ENCODE results near the gene NEK7.

Gene NEK7

DNA sequence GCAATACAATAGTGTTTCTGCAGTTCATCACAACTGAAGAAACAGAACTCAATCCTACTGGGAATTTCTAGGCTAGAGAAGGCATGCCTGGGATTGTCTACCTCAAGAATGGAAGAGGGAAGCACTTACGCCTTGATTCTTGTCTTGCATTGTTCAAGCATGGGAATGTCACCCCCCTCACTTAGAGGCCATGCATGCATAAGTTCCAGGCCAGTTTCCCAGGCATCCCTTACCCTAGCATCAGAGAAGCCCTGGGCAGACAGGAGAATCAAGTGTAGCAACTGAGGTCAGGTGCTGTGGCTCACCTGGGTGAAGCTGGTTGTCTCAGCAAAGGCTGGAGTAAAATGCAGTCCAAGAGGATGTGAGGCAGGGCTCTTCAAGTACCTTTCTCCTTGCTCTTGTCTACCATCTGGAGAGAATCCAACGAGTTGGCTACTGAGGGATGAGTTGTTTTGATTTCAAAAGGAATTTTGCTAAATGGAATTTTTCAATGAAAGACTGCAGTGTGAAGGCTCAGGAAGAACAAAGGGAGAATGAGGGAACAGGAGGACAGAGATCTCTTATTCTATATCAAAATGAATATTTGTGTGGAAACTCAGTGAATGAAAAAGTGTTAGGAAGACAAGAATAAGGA lies 174.3 kb downstream of the NEK7 start:
- DNase-seq (ENCODE audit: extremely low read depth in 1 of 2, low read depth in 1 of 2) = no peak

DNA sequence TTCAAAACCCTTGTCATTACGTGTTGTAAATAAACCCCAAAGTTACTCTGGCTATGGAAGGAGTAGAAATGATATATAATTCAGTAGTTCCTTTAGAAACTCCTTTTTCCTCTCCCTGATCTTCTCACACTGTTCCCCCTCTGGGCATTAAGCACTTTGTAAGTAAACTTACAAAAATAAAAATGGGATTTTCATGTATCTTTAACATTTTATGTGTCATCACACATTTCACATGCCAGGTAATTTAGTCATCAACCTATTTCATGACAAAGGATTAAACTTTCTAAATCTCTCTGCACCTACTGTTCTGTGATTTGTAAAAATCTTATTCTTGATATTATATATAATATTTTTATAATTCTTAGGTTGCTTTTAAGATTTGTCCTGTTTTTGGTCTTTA lies 176.9 kb downstream of the NEK7 start:
- DNase-seq (ENCODE audit: extremely low read depth in 1 of 2, low read depth in 1 of 2) = no peak

DNA sequence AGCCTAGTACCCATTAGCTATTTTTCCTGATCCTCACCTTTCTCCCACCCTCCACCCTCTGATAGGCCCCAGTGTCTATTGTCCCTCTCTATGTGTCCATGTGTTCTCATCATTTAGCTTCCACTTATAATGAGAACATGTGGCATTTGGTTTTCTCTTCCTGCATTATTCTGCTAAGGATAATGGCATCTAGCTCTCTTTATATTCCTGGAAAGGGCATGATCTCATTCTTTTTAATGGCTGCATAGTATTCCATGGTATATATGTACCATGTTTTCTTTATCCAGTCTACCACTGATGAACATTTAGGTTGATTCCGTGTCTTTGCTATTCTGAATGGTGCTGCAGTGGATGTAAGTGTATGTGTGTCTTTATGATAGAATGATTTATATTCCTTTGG lies 178.9 kb downstream of the NEK7 start:
- no peak for DNase-seq (ENCODE audit: extremely low read depth in 1 of 2, low read depth in 1 of 2)

DNA sequence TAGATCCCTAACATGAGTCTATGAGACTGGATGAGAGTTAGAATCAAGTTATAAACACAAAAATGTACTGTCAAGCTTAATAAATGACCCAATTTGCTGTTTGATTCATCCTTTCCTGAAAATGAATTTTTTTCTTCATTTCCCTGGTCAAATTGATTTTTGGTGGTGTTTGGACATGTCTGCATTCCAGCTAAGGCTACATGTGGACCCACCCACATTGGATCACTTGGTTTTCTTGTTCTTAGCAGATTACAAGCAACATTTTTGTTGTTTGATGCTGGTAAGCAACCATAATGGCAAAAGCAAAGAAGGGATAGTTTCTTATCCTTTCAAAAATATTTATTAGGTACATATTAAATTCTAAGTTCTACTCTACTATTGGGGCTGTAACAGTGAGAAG lies 181.1 kb downstream of the NEK7 start:
- DNase-seq (ENCODE audit: extremely low read depth in 1 of 2, low read depth in 1 of 2) = no peak

DNA sequence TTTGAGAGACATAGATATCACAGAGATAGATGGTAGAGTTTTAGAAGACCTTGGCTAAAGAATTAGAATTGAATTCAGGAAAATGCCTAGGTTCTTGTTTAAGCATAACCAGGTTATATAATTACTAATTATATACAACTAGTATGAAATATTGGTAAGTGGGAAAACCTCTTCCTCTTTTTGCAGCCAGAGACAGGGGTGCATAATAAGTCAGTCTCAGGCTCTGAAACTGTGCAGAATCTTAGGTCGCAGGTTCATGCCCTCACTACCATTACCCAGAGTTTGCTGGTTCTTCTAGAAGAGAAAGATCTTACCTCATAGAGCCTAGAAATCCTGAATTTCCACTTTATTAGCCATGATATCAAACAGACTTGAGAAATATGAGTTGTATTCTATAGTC lies 183.3 kb downstream of the NEK7 start:
- DNase-seq (ENCODE audit: extremely low read depth in 1 of 2, low read depth in 1 of 2) = no peak

DNA sequence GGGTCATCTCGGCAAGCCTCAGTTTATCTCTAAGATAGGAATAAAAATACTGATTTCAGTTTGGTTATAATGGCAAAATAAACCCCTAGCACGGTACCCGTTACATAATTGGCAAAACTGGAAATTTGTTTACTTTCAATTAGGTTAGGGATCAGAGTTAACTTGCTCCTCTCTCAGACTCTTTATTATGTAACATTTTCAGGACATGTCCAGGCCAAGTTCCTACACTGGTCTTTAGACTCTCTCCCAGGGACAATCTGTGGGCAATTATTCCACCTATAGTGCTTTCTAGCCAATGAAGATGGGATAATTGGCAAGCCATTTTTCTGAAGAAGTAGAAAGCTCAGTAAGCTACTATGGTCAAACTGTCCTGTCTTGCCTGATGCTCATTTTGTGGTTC lies 189.4 kb downstream of the NEK7 start:
- no peak for DNase-seq (ENCODE audit: extremely low read depth in 1 of 2, low read depth in 1 of 2)

DNA sequence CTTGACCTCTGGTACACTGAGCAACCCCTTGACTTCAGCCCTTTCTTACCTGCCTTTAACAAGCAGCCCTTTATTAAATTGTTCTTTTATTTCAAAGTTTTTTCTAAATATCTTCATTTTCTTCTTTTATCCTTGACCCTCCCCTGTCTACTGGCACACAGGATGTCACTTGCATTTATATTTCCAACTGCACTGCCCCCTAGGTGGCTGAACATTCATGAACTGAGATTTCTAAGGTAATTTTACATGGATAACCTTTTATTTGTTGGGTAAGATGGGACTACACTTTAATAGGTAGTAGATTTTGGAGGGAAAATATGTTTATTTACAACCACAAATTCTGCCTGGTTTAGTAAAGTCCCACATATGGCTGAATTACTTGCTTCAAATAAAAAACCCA lies 193.7 kb downstream of the NEK7 start:
- no peak for DNase-seq (ENCODE audit: extremely low read depth in 1 of 2, low read depth in 1 of 2)

DNA sequence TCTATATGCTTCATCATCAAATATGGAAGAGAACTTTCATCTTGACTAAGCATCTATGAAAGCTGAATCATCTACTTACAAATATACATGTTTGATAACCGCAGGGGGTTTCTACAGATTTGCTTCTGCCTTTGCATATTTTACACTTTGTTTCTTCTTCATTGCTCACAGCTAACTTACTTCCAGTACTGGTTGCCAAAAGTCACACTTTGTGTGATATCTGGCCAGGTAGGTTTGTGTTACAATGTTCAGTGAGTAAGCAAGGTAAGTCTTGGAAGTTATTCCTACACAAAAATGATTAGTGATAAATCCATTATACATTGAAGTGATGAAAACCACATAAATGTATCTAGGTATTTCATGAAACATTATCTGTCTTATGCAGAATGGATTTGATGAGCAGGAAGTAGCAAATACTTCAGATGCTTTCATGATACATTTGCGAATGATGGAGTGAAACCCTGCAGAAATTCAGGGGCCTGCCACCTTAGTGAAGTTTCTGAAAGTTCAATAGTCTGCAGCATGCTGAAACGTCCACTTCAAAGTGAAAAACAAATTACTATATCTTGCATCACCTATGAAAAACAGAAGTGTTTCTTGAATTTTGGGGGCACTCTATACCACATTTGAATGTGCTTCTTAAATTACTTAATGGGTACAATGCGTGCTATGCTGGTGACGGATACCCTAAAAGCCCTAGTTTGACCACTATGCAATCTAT lies 196.3 kb downstream of the NEK7 start:
- no peak for DNase-seq (ENCODE audit: extremely low read depth in 1 of 2, low read depth in 1 of 2)

DNA sequence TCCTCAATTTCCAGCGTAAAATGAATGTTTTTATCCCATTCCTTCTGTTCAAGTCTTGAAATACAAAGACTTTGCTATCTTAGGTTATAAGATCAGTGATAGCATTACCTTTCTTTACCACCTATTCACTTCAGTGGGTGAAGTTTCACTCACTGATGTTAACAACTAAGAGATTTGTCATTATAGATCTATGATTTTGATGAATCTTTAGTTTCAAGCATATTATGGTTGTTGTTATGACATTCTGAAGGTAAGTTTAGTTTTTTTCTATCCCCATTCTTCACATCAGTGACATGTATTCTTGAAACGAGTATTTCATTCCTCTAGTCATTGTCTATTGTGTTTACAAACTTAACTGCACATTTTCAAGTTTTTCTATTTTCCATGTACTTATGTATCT lies 201.1 kb downstream of the NEK7 start:
- no peak for DNase-seq (ENCODE audit: extremely low read depth in 1 of 2, low read depth in 1 of 2)

DNA sequence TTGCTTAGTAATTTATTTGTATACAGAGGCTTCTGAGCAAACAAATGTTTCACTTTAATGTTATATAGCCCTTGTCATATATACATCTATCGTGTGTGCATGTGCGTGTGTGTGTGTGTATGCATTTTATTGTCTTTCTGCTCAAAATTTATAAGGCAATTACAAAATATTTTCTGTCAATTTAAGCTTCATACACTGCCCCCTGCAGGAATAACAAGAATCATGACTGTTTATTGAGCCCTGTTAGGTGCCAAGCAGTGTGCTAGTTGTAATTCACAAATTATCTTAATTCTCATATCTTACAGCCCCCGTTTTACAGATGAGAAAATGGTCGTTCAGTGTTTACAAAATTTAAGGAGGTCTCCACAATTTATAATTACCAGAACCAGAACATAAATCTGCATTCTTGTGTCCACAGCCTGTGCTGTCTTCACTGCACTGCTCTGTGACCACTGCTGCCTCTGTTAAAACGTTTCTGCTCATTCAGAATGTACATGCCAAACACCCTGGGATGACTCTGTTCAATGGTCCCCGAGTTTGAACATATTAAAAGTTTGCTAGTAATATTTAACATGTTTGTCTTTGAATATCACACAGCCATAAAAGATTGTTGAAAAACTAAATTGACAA lies 202.3 kb downstream of the NEK7 start:
- DNase-seq (ENCODE audit: extremely low read depth in 1 of 2, low read depth in 1 of 2) = no peak

DNA sequence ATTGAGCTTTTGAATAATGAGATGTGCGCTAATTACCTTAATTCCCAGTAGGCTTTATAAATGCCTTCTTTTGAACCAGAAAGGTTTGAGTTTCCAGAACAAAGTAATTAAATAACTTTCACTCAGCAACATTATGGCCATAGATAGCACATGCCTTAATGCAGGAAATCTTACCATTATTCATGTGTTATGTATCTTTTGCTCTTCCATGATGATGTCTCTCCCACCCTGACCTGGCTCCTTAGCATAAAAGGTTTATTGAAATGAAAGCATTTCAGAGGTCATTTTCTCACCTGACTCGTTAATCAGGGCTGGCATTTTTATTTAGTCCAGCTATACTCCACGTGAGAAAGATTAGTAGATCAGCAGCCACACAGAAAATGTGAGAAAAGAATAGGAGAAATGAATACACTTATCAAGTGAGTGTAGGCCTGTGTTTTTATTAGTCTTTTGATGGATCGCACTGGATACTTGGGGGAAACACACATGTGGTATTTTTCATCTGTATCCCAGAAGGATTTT lies 203.5 kb downstream of the NEK7 start:
- DNase-seq (ENCODE audit: extremely low read depth in 1 of 2, low read depth in 1 of 2) = no peak

DNA sequence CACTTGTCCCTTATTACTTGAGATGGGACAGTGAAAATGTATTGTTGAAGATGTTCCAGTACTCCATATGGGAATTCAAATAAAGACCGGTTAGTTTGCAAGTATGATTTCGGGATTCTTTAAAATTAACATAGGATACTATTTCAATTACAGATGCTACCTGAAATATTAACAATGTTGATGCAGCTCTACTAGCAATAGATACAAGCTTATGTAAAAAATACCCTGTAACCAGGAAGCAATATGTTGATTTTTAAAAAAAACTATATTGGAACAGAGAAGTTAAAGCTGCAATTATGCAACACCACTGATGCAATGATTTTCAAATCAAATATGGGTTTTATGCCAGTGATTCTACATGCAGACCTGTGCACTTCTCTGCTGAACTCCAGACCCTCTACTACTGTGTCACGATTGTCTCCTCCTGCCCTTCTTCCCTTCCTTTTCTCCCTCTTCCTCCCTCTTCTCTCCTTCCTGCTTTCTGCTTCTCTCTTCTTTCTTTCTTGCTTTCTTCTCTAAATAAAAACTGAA lies 204.5 kb downstream of the NEK7 start:
- DNase-seq (ENCODE audit: extremely low read depth in 1 of 2, low read depth in 1 of 2) = no peak

DNA sequence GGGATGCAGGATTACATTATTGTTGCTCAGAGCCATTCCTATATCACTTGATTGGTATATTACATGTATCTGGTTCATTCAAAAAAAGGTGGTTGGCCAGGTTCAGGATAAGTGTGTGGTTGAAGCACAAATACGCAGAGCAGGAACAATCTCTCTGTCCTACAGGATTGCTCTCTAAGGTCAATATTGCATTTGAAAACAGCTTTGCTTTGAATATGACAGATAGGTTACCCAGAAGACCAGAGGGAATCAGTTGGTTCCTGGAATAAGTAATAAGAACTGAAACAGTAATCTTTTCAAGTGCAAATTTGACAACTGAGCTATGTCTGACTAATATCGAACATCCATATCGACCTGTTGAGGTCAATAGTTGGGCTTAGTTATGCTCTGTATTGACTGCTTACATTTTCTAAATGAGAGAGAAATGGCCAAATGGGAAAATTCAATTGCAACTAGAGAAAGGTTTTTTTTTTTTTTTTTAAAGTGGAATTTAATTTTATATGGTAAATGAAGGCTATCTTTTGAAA lies 206.9 kb downstream of the NEK7 start:
- no peak for DNase-seq (ENCODE audit: extremely low read depth in 1 of 2, low read depth in 1 of 2)

DNA sequence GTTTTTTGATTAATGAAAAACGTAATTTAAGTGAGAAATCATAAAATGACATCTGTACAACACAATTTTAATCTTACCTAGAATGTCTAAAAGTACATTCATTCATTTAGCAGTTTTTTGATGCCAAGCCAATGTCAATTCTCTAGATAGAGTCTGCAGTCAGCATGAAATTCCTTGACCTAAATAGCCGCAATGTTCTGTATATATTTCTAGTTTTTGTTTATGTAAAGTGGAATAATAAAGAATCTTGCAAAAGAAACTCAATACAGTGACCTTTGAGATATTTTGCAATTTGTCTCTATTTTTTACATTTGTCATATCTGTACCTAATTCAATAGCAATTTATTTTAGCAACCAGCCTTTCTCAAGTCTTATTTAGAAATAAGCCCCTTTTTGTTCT lies 207.7 kb downstream of the NEK7 start:
- no peak for DNase-seq (ENCODE audit: extremely low read depth in 1 of 2, low read depth in 1 of 2)

DNA sequence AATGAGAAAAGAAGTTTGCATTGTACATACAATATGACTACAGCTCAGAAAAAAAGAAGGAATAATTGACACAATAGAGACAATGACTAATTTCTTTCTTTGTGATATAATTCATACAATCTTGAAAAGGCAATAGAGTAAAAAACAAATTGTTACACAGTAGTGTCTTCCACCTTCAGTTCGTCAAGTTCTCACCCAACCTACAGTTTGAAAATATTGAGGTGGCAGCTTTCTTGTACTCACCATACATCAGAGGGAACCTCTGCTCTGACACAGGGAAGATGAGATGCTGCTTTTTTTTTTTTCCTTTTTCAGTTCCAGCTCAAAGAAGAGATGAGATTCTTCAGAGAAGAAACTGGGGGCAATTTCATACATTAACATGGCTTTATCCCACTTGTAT lies 210.5 kb downstream of the NEK7 start:
- DNase-seq (ENCODE audit: extremely low read depth in 1 of 2, low read depth in 1 of 2) = no peak

DNA sequence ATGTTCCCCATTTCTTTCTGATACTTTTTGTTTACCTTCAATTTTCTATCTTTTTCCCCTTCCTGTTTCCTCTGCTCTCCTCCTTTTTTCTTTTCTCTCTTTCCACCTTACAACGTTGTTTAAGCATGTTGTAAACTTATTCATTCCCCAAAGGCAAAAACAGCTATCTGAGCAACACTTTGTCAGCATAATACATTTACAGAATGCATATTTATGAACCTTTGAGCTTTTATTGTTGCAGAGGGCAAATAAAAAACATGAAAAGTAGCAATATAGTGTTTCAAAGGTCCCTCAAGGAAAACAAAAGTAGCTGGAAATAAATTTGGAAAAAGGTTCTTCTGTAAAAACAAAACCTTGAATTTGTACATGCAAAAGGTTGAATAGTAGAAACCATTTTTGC lies 214.2 kb downstream of the NEK7 start:
- DNase-seq (ENCODE audit: extremely low read depth in 1 of 2, low read depth in 1 of 2) = no peak
